OCI-LY1 (cell line): ENCODE data around the gene HSF2BP.
"Not testable (repeated sequence)": the region's sequence is repeated elsewhere in the genome, so short reads cannot be mapped to it uniquely, and the experiment has no call there.

ENCODE experiments used
- H2AFZ ChIP-seq: fragments of 200-600 bp; sonication (generic), shearing (Covaris generic); 2 replicates; pipeline ENCODE4 v1.6.0; 2014; ENCODE audit warnings: antibody characterized with exemption, mild to moderate bottlenecking, low read length
- H3F3A ChIP-seq: fragments of 200-600 bp; sonication (generic), shearing (Covaris generic); 2 replicates; pipeline ENCODE4 v1.6.0; 2014; ENCODE audit warnings: mild to moderate bottlenecking, antibody characterized with exemption, low read length, moderate library complexity; ENCODE audit not compliant: insufficient read depth
- H3K27ac ChIP-seq: fragments of 200-600 bp; sonication (generic); 2 replicates; pipeline ENCODE4 v1.5.1; 2014; ENCODE audit warnings: low read length, mixed run types, mild to moderate bottlenecking, low read depth; ENCODE audit not compliant: poor library complexity, severe bottlenecking
- H3K27me3 ChIP-seq: fragments of 200-600 bp; sonication (generic); 2 replicates; pipeline ENCODE4 v1.6.0; 2014; ENCODE audit warnings: antibody characterized with exemption, mild to moderate bottlenecking, low read length, moderate library complexity; ENCODE audit not compliant: insufficient read depth
- H3K36me3 ChIP-seq: fragments of 200-600 bp; sonication (generic); 2 replicates; pipeline ENCODE4 v1.6.1; 2014; ENCODE audit warnings: mild to moderate bottlenecking, antibody characterized with exemption, low read length, moderate library complexity, mixed read lengths; ENCODE audit not compliant: insufficient read depth
- H3K4me1 ChIP-seq: fragments of 200-600 bp; sonication (generic); 2 replicates; pipeline ENCODE4 v1.5.1; 2014; ENCODE audit warnings: mild to moderate bottlenecking, low read length, moderate library complexity; ENCODE audit not compliant: insufficient read depth, severe bottlenecking
- H3K4me2 ChIP-seq: fragments of 200-600 bp; sonication (generic), shearing (Covaris generic); 2 replicates; pipeline ENCODE4 v1.6.1; 2014; ENCODE audit warnings: low read length
- H3K4me3 ChIP-seq: fragments of 200-600 bp; sonication (generic); 2 replicates; pipeline ENCODE4 v1.5.1; 2014; ENCODE audit warnings: low read length, low read depth, mild to moderate bottlenecking, mixed read lengths; ENCODE audit not compliant: poor library complexity, severe bottlenecking
- H3K79me2 ChIP-seq: fragments of 200-600 bp; shearing (Covaris generic); 2 replicates; pipeline ENCODE4 v1.6.1; 2016; ENCODE audit warnings: mixed run types, low read length, mixed read lengths; ENCODE audit not compliant: insufficient read depth
- H3K9ac ChIP-seq: fragments of 200-600 bp; sonication (generic), shearing (Covaris generic); 2 replicates; pipeline ENCODE4 v1.6.1; 2014; ENCODE audit warnings: mild to moderate bottlenecking, low read length, mixed read lengths
- H3K9me2 ChIP-seq: fragments of 200-600 bp; sonication (generic), shearing (Covaris generic); 2 replicates; pipeline ENCODE4 v1.6.1; 2014; ENCODE audit warnings: low read depth, mild to moderate bottlenecking, low read length, mixed read lengths
- H3K9me3 ChIP-seq: fragments of 200-600 bp; shearing (Covaris generic); 2 replicates; pipeline ENCODE4 v1.6.1; 2014; ENCODE audit warnings: low read length, mixed read lengths
- H4K20me1 ChIP-seq: fragments of 200-600 bp; sonication (generic), shearing (Covaris generic); 2 replicates; pipeline ENCODE4 v1.6.0; 2016; ENCODE audit warnings: mild to moderate bottlenecking, low read length; ENCODE audit not compliant: insufficient read depth
- CTCF ChIP-seq: fragments of 200-600 bp; sonication (generic), shearing (Covaris generic); IDR thresholded peaks from 2 replicates; pipeline ENCODE4 v1.5.1; 2017; ENCODE audit warnings: mild to moderate bottlenecking, antibody characterized with exemption, low read length, moderate library complexity, mixed read lengths
- EZH2 ChIP-seq: fragments of 200-600 bp; sonication (generic), shearing (Covaris generic); IDR thresholded peaks from 2 replicates; pipeline ENCODE4 v1.8.0; 2017; ENCODE audit warnings: borderline replicate concordance, mixed run types, mild to moderate bottlenecking, antibody characterized with exemption, low read length, moderate library complexity, mixed read lengths

HSF2BP gene

GRCh38 chr21:43619344-43619743 is 39.9 kb downstream of the HSF2BP start:
- no peaks in the 10 kb centered on the region for H3K79me2 ChIP-seq
- H3K27ac ChIP-seq, result no peak overlapping the region
- H3K4me1 ChIP-seq, result no peaks in the 10 kb centered on the region
- no peaks in the 10 kb centered on the region for H3K9me2 ChIP-seq
- 0 out of 2 replicates have a peak, but pooled peaks cover 2% of the 10 kb centered on the region for H3K9me3 ChIP-seq
- no peak overlapping the region for H2AFZ ChIP-seq
- no peaks in the 10 kb centered on the region; the same call in 1 of the 2 replicates for H3K36me3 ChIP-seq
- no peaks in the 10 kb centered on the region for H4K20me1 ChIP-seq
- peaks cover 16% of the 10 kb centered on the region for H3K27me3 ChIP-seq
- TF ChIP-seq CTCF (no peak), EZH2 (no peak)
- no peaks in the 10 kb centered on the region for H3F3A ChIP-seq
- H3K9ac ChIP-seq, result no peak overlapping the region
- no peak overlapping the region for H3K4me2 ChIP-seq
- H3K4me3 ChIP-seq, result no peak overlapping the region

- H3K4me2 ChIP-seq, result no peak overlapping the region
- H3K9ac ChIP-seq, result no peak overlapping the region
- TF ChIP-seq CTCF (no peak), EZH2 (no peak)
- H4K20me1 ChIP-seq, result no peaks in the 10 kb centered on the region
- no peaks in the 10 kb centered on the region for H3K4me1 ChIP-seq
- no peaks in the 10 kb centered on the region for H3K79me2 ChIP-seq
- H3K27ac ChIP-seq, result no peak overlapping the region
- 0 out of 2 replicates have a peak, but pooled peaks cover 2% of the 10 kb centered on the region for H3K9me3 ChIP-seq
- H3K36me3 ChIP-seq, result no peaks in the 10 kb centered on the region; the same call in 1 of the 2 replicates
- H3K27me3 ChIP-seq, result peaks cover 16% of the 10 kb centered on the region
- no peak overlapping the region for H2AFZ ChIP-seq
- no peaks in the 10 kb centered on the region for H3K9me2 ChIP-seq
- H3K4me3 ChIP-seq, result no peak overlapping the region
- no peaks in the 10 kb centered on the region for H3F3A ChIP-seq
Observed at GRCh38 chr21:43618940-43619339, 40.3 kb downstream of the HSF2BP start.

DNA sequence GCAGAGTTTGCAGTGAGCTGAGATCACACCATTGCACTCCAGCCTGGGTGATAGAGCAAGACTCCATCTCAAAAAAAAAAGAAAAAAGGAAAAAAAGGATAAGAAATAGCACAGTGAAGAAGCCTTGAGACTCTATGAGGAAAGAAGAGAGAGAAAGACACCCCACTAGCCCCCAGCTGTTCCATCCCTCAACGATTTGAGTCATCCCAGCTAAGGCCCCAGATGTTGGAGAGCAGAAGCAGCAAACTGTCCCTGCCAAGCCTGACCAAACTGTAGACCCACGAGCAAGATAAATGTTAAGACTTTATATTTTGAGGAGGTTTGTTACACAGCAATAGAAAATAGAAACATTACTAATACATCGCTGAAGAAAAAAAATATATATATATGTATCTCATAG is 42.4 kb downstream of the HSF2BP start:
- not testable (repeated sequence) for H3K9ac ChIP-seq, H3K4me2 ChIP-seq, H2AFZ ChIP-seq, H3K4me3 ChIP-seq, H3K4me1 ChIP-seq, H3K79me2 ChIP-seq, H3K36me3 ChIP-seq, H3F3A ChIP-seq, H3K27ac ChIP-seq, H3K9me3 ChIP-seq, H3K9me2 ChIP-seq, H4K20me1 ChIP-seq
- peaks cover 16% of the 10 kb centered on the region for H3K27me3 ChIP-seq

DNA sequence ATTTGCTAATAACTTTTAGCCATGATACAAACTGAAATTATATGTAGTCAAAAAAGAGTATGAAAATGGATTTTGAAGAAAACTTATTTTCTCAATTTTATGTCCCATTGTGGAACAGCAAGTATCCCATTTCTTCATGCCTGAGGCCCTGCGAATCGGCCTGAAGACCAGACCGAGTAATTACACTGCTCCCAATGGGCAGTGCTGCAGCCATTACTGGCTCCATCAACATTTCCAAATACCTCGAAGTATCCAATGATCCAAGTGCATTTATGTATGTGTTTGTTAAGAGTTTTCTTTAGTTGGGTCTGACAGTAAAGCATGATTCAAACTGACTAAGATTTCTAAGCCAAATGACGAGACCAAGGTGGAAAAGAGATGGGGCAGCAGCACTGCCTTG is 44.4 kb downstream of the HSF2BP start:
- Histone ChIP-seq H3K4me1 (peaks cover 4% of the 10 kb centered on the region), H3K27me3 (peaks cover 6% of the 10 kb centered on the region), H3F3A (no peaks in the 10 kb centered on the region), H2AFZ (no peak overlapping the region), H3K4me3 (no peak overlapping the region), H3K9me3 (no peaks in the 10 kb centered on the region), H4K20me1 (no peaks in the 10 kb centered on the region), H3K9me2 (no peaks in the 10 kb centered on the region), H3K79me2 (no peaks in the 10 kb centered on the region), H3K4me2 (no peak overlapping the region), H3K27ac (no peak overlapping the region), H3K9ac (no peak overlapping the region), H3K36me3 (no peaks in the 10 kb centered on the region)
- TF ChIP-seq EZH2 (no peak), CTCF (no peak)
